Prostate gland (tissue), 2 donors: ENCODE data around the gene BRSK2.

Experiments
- POLR2A ChIP-seq: fragments of 450-650 bp; IDR thresholded peaks from one replicate; pipeline ENCODE4 v1.6.1; 2016; ENCODE audit warnings: antibody characterized with exemption, mild to moderate bottlenecking
- POLR2AphosphoS5 ChIP-seq: sonication (generic); formaldehyde crosslinking; IDR thresholded peaks from one replicate; pipeline ENCODE4 v1.6.1; 2017; ENCODE audit warnings: antibody characterized with exemption
- TF ChIP-seq, protein P1 (sequence below), 4 experiments: fragments of 200-600 bp in 2 of 4; fragments of 450-650 bp in 2 of 4; sonication (generic) in 2 of 4; IDR thresholded peaks; 1 replicate in 3 of 4; 2 replicates in 1 of 4; pipeline ENCODE4 v1.5.1; 2016 to 2019; ENCODE audit warnings: antibody characterized with exemption in 4 of 4, mild to moderate bottlenecking in 2 of 4, moderate library complexity in 2 of 4

DNA sequence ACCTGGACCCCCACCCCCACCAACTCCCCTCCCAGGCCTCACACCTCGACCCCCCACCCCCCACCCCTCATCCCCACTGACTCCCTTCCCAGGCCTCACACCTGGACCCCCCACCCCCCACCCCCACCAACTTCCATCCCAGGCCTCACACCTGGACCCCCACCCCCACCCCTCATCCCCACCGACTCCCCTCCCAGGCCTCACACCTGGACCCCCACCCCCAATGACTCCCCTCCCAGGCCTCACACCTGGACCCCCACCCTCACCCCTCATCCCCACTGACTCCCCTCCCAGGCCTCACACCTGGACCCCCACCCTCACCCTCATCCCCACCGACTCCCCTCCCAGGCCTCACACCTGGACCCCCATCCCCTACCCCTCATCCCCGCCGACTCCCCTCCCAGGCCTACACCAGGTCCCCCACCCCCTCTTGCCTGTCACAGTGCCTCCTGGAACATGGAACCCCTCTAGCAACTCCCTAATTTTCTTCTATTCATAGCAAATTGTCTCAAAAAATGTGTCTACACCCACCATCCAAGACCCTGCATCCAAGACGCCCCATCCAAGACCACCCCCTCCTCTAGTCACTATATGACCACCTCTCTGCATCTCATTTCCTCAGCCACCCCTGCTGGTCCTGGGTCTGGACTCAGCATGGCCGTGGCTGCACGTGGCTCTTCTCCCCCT lies 36.9 kb upstream of the BRSK2 start:
- TF ChIP-seq POLR2AphosphoS5 (no peak), POLR2A (no peak)
- TF ChIP-seq, protein P1, sequence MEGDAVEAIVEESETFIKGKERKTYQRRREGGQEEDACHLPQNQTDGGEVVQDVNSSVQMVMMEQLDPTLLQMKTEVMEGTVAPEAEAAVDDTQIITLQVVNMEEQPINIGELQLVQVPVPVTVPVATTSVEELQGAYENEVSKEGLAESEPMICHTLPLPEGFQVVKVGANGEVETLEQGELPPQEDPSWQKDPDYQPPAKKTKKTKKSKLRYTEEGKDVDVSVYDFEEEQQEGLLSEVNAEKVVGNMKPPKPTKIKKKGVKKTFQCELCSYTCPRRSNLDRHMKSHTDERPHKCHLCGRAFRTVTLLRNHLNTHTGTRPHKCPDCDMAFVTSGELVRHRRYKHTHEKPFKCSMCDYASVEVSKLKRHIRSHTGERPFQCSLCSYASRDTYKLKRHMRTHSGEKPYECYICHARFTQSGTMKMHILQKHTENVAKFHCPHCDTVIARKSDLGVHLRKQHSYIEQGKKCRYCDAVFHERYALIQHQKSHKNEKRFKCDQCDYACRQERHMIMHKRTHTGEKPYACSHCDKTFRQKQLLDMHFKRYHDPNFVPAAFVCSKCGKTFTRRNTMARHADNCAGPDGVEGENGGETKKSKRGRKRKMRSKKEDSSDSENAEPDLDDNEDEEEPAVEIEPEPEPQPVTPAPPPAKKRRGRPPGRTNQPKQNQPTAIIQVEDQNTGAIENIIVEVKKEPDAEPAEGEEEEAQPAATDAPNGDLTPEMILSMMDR (IDR thresholded peaks at IDR 0.05): no peak
